AG08395 (cell line): ENCODE results near the gene PIPOX.

Experiments used
- DNase-seq: peaks from one replicate; pipeline ENCODE4 v3.0.0; 2012; ENCODE audit warnings: mixed read lengths, low spot score

The PIPOX gene

DNA sequence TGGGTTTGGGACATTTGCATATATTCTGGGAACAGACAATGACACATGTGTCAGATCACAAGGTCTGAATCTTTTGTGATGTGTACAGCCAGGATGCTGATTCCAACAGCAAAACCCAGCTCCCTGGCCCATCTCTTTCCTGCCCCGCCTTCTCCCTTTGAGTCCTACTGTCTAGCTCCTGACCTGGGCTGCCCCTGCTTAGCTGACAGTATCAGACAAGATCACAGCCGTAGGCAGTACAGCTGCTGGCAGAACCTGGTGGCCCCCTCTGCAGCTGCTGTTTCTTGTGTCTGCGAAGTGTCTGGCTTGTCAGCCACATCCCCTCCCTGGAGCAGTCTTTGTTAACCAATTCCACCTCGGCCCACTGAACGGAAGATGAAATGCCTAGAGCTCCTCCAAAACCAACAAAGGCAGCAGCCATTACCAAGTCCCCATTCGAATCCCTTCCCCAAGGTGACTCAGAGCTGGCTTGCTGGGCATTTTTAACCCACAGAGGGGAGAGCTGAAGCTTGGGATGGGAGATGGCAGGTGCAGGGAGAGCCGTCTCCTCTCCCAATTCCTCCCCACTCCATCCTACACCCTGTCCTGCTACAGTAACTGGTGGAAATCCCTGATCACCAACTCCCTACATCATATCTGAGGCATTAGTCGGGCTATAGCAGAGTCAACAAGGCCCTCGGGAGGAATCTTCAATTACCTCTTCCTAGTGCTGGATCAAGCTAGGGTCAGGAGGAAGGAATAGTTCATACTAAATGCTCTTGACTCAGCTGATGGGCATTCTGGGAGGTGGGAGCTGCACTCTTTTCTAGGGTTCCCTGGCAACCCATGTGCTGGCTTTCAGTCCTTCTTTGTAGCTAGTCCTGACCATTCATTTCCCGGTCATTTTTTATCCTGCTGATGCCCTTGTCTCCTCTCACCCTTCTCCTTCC is 5.8 kb downstream of the PIPOX start:
- DNase-seq: no peak

GRCh38 chr17:29049541-29050145 is 6.7 kb downstream of the PIPOX start:
- DNase-seq: no peak

- no peak for DNase-seq
Measured at GRCh38 chr17:29050176-29050575, 7.2 kb downstream of the PIPOX start.

- no peak for DNase-seq
Measured at GRCh38 chr17:29051194-29051593, 8.3 kb downstream of the PIPOX start.

- no peak for DNase-seq
Measured at GRCh38 chr17:29051731-29052130, 8.8 kb downstream of the PIPOX start.

GRCh38 chr17:29054835-29055234 is 11.9 kb downstream of the PIPOX start:
- no peak for DNase-seq

DNA sequence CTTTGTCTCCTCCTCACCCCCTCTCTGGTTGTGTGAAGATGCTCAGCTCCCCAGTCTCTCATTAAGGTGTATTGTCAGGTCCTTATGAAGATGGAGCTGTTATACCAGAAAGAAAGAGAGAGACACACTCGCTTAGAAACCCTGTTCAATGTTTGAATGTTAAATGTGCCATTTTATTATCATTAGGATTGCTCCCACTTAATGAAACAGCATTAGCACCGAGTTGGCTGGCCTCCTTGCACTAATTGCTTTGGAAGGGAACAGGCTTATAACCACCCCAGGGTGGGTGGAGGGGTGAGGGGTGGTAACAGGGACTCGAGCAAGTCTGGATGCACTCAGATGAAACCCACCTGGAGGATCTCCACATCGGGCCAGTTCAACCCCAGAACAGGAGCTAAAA is 14.4 kb downstream of the PIPOX start:
- no peak for DNase-seq

DNA sequence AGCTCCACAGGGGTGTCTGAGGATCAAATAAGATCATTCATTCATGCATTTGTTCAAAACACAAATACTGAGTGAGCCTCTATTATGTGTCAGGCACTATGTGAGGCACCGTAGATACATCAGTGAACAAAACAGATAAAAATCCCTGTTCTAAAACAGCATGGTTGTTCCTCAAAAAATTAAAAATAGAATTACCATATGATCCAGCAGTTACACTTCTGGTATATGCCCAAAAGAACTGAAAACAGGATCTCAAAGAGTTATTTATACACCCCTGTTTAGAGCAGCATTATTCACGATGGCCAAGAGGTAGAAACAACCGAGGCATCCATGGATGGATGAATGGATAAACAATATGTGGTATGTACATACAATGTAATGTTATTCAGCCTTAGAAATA is 15.4 kb downstream of the PIPOX start:
- DNase-seq: no peak

DNA sequence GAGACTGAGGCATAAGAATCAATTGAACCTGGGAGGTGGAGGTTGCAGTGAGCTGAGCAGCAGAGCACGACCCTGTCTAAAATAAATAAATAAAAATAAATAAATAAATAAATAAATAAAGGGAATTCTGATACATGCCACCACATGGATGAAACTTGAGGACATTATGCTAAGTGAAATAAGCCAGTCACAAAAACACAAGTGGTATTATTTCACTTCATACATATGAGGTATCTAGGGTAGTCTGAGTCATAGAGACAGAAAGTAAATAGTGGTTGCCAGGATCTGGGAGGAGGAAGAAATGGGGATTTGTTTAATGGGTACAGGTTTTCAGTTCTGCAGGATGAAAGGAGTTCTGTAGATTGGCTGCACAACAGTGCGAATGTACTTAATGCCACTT is 16.3 kb downstream of the PIPOX start:
- DNase-seq: no peak

- DNase-seq: no peak
Measured at GRCh38 chr17:29060475-29060874, 17.5 kb downstream of the PIPOX start.

DNA sequence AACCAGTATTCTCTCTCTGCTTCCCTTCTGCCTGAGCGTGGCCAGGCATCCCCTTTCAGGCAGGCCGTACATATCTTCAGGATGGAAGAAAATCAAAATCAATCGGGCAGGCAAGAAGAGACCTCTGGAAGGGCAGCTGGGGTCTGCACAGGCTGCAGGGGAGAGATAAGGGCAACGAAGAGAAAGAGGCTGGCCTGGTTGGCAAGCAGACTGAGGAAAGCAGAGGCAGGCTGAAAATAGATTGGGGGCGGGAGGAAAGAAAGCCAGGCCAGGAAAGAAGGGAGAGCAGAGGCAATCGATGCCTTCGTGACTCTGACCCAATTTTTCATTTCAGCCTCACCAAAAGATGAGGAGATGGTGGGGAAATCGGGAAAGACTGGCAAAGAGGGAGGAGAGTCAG is 18.1 kb downstream of the PIPOX start:
- DNase-seq: no peak

DNA sequence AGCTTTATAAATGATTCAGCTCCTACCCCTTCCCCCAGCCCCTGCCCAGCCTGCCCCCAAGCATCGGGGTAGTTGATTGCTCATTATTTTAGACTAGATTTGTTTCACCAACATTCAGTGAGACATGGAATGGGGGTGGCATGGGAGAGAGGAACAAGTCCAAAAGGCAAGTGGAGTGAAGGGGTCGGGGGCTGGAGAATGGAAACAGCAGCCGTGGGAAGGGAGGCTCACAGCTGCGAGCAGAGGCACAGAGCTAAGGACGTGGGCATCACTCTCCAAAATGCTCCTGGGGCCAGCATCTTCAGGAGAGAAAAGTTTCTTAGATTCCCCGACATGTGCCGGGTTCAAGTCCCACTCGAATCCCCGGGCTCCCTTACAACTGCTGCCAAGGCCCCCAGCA is 19.3 kb downstream of the PIPOX start:
- DNase-seq: no peak

DNA sequence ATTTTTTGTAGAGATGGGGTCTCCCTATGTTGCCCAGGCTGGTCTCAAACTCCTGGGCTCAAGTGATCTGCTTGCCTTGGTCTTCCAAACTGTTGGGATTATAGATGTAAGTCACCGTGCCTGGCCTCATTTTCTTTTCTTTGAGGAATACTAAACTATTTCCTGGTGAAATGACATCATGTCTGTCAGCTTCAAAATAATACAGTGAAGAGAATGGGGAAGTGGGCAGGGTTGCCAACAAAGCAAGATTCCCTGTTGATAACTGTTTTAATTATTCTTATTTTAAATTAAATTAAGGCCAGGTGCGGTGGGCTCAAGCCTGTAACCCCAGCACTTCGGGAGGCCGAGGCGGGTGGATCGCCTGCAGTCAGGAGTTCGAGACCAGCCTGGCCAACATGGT is 21.1 kb downstream of the PIPOX start:
- no peak for DNase-seq

GRCh38 chr17:29066047-29066446 is 23.1 kb downstream of the PIPOX start:
- DNase-seq: no peak

- DNase-seq: no peak
Measured at GRCh38 chr17:29066606-29067005, 23.7 kb downstream of the PIPOX start.

DNA sequence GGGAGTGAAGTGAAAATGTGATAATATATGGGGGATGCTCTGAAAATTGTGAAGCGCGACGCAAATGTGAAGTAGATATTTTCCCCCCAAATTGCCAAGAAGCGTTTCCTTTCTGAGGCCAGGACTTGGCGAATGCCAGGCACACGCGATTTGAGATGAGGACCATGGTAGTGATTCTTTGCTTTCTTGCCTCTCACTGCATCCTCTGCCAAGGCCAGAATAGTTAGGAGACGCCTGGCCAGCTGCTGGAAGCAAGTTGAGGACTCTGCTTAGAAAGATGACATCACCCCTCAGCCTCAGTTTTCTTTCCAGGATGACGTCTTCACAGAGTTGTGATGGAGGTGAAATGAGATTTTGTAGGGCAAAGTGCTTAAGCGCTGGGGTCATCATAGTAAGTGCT is 25.9 kb downstream of the PIPOX start:
- DNase-seq: no peak

DNA sequence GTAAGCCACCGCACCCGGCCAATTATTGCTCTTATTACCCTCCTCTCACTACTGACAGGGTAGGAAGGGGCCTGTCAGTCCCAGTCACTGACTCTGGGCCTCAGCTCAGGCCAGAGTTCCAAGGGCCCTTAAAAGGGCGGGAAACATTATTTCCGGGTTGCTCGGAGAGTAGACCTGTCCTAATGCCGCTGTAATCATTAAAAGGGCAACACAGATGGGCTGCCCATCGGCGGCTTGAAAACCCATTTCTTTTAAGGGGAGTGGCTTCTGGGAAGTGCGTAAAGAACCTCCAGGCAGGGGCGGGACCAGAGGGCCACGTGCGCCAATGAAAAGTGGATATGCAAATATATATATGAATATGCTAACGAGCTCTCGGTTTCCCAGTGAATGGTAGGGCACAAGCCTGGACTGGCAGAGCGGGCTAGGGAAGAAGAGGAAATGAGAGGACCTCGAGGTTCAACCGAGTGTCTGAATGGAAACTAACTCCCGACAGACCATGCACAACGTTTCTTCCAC is 26.6 kb downstream of the PIPOX start:
- DNase-seq: no peak

- no peak for DNase-seq
Measured at GRCh38 chr17:29070308-29070707, 27.4 kb downstream of the PIPOX start.

GRCh38 chr17:29070781-29071180 is 27.8 kb downstream of the PIPOX start:
- no peak for DNase-seq

- no peak for DNase-seq
Measured at GRCh38 chr17:29071303-29071702, 28.4 kb downstream of the PIPOX start.

DNA sequence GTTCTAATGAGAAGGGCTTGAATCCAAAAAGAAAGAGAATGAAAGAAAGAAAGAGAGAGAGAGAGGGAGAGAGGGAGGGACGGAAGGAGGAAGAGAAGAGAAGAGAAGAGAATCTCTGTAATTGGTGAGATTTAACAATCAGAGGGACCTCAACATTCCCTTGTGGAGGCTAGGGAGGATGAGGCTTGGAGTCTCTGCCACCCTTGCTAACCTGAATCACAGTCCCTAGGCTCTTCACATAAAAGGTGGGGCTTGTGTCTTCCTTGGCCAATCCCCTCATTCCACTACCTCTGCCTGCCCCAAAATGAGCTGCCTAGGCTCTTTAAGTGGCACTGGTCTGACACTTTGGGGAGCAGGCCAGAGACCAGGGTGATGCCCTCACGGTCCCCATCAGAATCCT is 30.1 kb downstream of the PIPOX start:
- no peak for DNase-seq

DNA sequence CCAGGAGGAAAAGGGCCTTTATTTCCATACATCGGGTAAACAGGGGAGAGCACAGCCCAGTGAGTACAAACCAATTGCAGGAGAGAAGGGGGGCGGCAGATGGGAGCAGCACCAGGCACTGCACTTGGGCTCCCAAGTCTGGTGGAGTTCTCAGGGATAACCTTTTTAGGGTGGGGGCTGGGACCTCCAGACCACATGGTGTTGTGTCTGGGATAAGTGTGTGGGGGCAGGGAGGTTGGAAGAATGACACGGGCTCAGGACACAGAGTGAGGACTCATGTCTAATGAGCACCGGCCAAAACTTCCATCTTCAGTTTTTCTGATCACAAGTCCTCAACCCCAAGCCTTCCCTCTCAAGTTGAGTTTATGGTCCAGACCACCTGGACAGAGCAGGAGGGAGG is 30.6 kb downstream of the PIPOX start:
- no peak for DNase-seq

- DNase-seq: no peak
Measured at GRCh38 chr17:29074488-29074887, 31.5 kb downstream of the PIPOX start.

DNA sequence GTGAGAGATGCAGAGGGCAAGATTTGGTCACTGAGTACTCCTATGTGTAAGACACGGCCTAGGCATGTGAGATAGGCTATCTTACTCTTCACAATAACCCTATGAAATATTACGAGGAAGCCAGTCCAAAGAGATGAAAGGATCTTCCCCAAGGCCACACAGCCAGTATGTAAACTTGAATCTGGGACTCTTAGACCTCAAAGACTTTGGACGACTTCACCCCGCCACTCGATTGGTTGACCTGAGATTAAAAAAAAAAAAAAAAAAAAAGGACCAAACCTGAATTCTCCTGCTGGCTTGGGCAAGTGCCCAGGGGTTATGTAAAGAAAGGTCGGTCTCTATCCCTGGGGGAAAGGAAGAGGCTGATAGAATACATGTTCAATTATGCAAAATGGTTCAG is 33.1 kb downstream of the PIPOX start:
- no peak for DNase-seq
